ENCODE results near the gene GNG4. TPM values are rescaled to one million over a fixed set of nuclear protein-coding genes. Genes with fewer than 3 reads are reported as not detected.
"Not testable (repeated sequence)": the region's sequence is repeated elsewhere in the genome, so short reads cannot be mapped to it uniquely, and the experiment has no call there.

The GNG4 gene
- total RNA-seq, 1 donor from 2014 or later, result not detected

DNA sequence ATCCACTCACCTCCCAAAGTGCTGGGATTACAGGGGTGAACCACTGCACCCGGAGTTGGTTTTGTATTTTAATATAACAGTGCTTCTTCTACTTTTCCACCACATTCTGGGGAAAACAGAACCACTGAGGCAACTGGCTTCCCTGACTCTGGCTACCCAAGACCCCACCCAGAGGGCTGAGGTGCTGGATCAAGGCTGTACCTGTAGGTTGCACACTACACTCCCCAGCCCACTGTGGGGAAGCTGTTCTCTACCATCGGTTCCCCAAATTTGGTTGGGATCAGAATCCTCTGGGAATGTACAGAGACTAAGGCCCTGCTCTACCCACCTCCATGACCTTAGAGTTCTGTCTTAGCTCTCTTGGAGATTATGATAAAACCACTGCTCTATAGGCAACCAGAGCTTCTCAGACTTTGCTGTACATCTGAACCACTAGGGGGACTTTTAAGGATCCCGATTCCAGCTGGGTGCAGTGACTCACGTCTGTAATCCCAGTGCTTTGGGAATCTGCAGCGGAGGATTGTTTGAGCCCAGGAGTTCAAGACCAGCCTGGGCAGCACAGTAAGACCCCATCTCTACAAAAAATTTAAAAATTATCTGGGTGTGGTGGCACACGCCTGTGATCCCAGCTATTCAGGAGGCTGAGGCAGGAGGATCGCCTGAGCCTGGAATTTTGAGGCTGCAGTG, 51.6 kb downstream of the GNG4 start:
- H3K27ac ChIP-seq, result no peak overlapping the region
- DNase-seq, result no peak
- TF ChIP-seq, protein P1, sequence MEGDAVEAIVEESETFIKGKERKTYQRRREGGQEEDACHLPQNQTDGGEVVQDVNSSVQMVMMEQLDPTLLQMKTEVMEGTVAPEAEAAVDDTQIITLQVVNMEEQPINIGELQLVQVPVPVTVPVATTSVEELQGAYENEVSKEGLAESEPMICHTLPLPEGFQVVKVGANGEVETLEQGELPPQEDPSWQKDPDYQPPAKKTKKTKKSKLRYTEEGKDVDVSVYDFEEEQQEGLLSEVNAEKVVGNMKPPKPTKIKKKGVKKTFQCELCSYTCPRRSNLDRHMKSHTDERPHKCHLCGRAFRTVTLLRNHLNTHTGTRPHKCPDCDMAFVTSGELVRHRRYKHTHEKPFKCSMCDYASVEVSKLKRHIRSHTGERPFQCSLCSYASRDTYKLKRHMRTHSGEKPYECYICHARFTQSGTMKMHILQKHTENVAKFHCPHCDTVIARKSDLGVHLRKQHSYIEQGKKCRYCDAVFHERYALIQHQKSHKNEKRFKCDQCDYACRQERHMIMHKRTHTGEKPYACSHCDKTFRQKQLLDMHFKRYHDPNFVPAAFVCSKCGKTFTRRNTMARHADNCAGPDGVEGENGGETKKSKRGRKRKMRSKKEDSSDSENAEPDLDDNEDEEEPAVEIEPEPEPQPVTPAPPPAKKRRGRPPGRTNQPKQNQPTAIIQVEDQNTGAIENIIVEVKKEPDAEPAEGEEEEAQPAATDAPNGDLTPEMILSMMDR (IDR thresholded peaks at IDR 0.05), result peak; percentile 16
- H3K4me3 ChIP-seq, result no peak overlapping the region
- intact Hi-C loops (cut with DNase I), result no loop called here
- H3K4me1 ChIP-seq, result no peaks in the 10 kb centered on the region
- no peak for ATAC-seq
- H3K36me3 ChIP-seq, result no peaks in the 10 kb centered on the region
- no peaks in the 10 kb centered on the region for H3K9me3 ChIP-seq
- no peaks in the 10 kb centered on the region for H3K27me3 ChIP-seq (ENCODE audit: low read depth)

DNA sequence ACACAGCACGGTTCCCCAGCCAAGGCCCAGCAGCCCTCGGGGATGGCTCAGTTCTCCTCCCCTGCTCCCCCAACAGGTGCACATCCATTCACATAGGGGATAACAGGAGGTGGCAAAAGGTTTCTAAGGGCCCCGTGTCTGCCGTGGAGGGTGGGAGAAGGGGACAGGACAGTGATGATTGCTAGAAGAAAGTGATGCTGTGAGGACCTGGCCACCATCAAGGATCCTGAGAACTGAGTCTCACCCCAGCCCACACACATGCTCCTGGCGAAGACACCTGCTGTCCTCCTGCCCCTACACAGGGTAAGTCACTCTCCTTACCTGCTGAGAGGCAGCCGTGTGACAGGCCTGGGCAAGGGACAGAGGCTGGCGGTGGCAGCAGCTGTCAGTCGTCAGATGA, 54.5 kb downstream of the GNG4 start:
- Histone ChIP-seq H3K9me3 (no peaks in the 10 kb centered on the region), H3K4me3 (no peak overlapping the region), H3K36me3 (no peaks in the 10 kb centered on the region), H3K27ac (no peak overlapping the region), H3K27me3 (ENCODE audit: low read depth) (no peaks in the 10 kb centered on the region), H3K4me1 (no peaks in the 10 kb centered on the region)
- DNase-seq, result no peak
- TF ChIP-seq, protein P1 (IDR thresholded peaks at IDR 0.05), result no peak
- ATAC-seq, result no peak
- intact Hi-C loops (cut with DNase I), result no loop called here

DNA sequence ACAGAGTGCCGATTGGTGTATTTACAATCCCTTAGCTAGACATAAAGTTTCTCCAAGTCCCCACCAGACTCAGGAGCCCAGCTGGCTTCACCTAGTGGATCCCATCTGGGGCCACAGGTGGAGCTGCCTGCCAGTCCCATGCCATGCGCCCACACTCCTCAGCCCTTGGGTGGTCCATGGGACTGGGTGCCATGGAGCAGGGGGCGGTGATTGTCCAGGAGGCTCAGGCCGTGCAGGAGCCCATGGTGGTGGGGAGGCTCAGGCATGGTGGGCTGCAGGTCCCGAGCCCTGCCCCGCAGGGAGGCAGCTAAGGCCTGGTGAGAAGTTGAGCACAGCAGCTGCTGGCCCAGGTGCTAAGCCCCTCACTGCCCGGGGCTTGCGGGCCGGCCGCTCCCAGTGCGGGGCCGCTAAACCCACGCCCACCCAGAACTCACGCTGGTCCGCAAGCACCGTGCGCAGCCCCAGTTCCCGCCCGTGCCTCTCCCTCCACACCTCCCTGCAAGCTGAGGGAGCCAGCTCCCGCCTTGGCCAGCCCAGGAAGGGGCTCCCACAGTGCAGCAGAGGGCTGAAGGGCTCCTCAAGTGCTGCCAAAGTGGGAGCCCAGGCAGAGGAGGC, 55.2 kb downstream of the GNG4 start:
- H3K9me3 ChIP-seq; H3K36me3 ChIP-seq; DNase-seq; H3K27me3 ChIP-seq (ENCODE audit: low read depth); intact Hi-C loops (cut with DNase I); H3K27ac ChIP-seq; ATAC-seq; H3K4me1 ChIP-seq; H3K4me3 ChIP-seq: not testable (repeated sequence)

DNA sequence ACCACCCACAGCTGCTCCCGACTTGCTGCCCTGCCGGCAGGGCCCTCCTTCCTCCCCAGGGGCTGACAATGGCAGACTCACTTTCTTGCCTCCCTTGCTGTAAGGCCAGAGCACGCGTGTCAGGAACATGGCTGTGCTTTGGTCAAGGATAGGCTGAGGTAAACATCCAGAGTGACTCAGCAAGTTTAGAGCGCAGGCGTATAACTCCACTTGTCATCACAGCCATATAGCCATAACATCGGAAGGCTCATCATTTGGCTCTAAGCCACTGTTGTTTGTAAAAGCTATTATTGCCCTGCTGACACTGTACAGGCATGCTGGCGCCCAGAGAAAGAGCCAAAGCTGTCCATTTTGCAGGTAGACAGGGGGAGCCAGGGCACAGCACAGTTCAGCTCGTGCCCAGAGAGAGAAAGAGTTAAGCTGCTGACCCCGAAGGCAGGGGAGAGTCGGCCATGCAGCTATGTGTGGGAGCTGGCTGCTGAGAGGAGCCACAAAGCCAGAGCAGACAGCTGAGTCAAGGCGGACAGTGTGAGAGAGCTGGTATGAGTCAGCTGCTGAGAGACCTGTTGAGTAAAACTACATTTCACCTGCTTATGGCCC, 60.6 kb downstream of the GNG4 start:
- ATAC-seq (no peak), DNase-seq (no peak)
- no peaks in the 10 kb centered on the region for H3K27me3 ChIP-seq (ENCODE audit: low read depth)
- no peak overlapping the region for H3K4me3 ChIP-seq
- H3K4me1 ChIP-seq, result no peaks in the 10 kb centered on the region
- intact Hi-C loops (cut with DNase I), result no loop called here
- no peaks in the 10 kb centered on the region for H3K36me3 ChIP-seq
- H3K27ac ChIP-seq, result no peak overlapping the region
- no peaks in the 10 kb centered on the region for H3K9me3 ChIP-seq
- TF ChIP-seq, protein P1 (IDR thresholded peaks at IDR 0.05), result no peak

DNA sequence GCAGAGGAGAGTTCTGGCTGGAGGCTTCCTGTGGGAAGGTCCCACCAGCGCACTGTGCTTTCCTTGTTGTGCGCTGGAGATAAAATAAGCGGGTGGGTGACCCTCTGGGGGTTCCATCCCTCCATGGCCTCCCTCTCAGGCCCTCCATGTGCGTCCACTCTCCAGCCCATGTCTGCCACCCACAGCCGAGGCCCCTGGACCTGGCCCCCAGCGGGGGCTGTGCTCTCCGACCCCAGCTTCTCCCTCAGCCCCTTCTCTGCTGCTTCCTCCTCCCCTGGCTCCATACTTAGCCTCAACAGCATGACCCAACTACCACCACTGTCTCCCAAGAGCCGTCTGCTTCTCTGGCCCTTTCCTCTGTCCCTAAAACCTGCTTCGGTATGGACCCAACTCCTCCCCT, 61.4 kb downstream of the GNG4 start:
- TF ChIP-seq, protein P1 (IDR thresholded peaks at IDR 0.05), result no peak
- Histone ChIP-seq H3K4me1 (no peaks in the 10 kb centered on the region), H3K4me3 (no peak overlapping the region), H3K27ac (no peak overlapping the region), H3K27me3 (ENCODE audit: low read depth) (no peaks in the 10 kb centered on the region), H3K36me3 (no peaks in the 10 kb centered on the region), H3K9me3 (no peaks in the 10 kb centered on the region)
- DNase-seq, result no peak
- intact Hi-C loops (cut with DNase I), result no loop called here
- no peak for ATAC-seq

DNA sequence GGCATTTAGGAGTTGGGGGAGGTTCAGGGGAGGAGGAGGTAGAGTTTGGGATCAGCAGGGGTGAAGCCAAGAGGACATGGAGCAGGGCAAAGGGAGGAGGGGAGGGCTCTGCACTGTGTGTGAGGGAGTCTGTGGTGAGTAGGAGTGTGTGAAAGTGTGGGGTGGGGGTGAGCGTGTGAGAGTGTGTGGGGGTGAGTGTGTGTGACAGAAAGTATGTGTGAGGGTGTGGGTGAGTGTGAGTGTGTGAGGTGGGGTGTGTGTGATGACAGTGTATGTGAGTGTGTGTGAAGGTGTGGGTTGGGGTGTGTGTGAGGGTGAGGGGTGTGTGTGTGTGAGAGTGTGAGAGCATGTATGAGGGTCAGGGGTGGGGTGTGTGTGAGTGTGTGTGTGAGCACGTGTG, 62.6 kb downstream of the GNG4 start:
- DNase-seq, result no peak
- no peak overlapping the region for H3K27ac ChIP-seq
- no peaks in the 10 kb centered on the region for H3K9me3 ChIP-seq
- H3K4me1 ChIP-seq, result no peaks in the 10 kb centered on the region
- no peaks in the 10 kb centered on the region for H3K36me3 ChIP-seq
- TF ChIP-seq, protein P1 (IDR thresholded peaks at IDR 0.05), result no peak
- intact Hi-C loops (cut with DNase I), result no loop called here
- H3K4me3 ChIP-seq, result no peak overlapping the region
- ATAC-seq, result no peak
- H3K27me3 ChIP-seq (ENCODE audit: low read depth), result no peaks in the 10 kb centered on the region
